HL-60 (cell line): Measurements from ENCODE around the gene TULP4.

Experiments
- DNase-seq, 2 experiments: peaks; one replicate each; pipeline ENCODE4 v3.0.0-alpha.2; 2010 to 2020; ENCODE audit warnings: low read depth in 1 of 2, low spot score in 1 of 2
- H3K27ac ChIP-seq: fragments of 250-450 bp; sonication (Bioruptor Pico); replicated peaks from 2 replicates; pipeline ENCODE4 v1.5.1; 2020; ENCODE audit warnings: mild to moderate bottlenecking, moderate library complexity
- H3K27me3 ChIP-seq: fragments of 250-450 bp; sonication (Bioruptor Pico); 2 replicates; pipeline ENCODE4 v1.5.1; 2021; ENCODE audit warnings: mild to moderate bottlenecking, moderate library complexity; ENCODE audit not compliant: insufficient read depth, poor library complexity, severe bottlenecking
- H3K4me3 ChIP-seq: replicated peaks from 2 replicates; pipeline ENCODE4 v1.5.1; 2011; ENCODE audit warnings: mild to moderate bottlenecking, control low read depth, low read length; ENCODE audit not compliant: insufficient read depth
- GABPA ChIP-seq: IDR thresholded peaks from 2 replicates; pipeline ENCODE4 v1.6.1; 2012; ENCODE audit warnings: low read depth
- POLR2AphosphoS5 ChIP-seq: IDR thresholded peaks from 2 replicates; pipeline ENCODE4 v1.6.1; 2012; ENCODE audit warnings: low read depth
- SPI1 ChIP-seq: IDR thresholded peaks from 2 replicates; pipeline ENCODE4 v1.6.1; 2012; ENCODE audit warnings: low read depth, mild to moderate bottlenecking, borderline replicate concordance
- long read RNA-seq: library from polyadenylated mRNA; unstranded; transcript quantifications from one replicate; pipeline ENCODE4 v2.0.0, GENCODE V29; 2020
- TF ChIP-seq, protein P1 (sequence below): IDR thresholded peaks from one replicate; pipeline ENCODE4 v1.5.1; 2011; ENCODE audit warnings: low read length, control low read depth, inconsistent platforms; ENCODE audit not compliant: insufficient read depth
- TF ChIP-seq, protein P2 (sequence below): IDR thresholded peaks from 2 replicates; pipeline ENCODE4 v1.6.1; 2012; ENCODE audit warnings: low read depth; ENCODE audit not compliant: insufficient replicate concordance

TULP4 gene, protein sequence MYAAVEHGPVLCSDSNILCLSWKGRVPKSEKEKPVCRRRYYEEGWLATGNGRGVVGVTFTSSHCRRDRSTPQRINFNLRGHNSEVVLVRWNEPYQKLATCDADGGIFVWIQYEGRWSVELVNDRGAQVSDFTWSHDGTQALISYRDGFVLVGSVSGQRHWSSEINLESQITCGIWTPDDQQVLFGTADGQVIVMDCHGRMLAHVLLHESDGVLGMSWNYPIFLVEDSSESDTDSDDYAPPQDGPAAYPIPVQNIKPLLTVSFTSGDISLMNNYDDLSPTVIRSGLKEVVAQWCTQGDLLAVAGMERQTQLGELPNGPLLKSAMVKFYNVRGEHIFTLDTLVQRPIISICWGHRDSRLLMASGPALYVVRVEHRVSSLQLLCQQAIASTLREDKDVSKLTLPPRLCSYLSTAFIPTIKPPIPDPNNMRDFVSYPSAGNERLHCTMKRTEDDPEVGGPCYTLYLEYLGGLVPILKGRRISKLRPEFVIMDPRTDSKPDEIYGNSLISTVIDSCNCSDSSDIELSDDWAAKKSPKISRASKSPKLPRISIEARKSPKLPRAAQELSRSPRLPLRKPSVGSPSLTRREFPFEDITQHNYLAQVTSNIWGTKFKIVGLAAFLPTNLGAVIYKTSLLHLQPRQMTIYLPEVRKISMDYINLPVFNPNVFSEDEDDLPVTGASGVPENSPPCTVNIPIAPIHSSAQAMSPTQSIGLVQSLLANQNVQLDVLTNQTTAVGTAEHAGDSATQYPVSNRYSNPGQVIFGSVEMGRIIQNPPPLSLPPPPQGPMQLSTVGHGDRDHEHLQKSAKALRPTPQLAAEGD (N-terminal part only)
- long read RNA-seq, partial matches to known transcripts: 0 of 4 reads
- long read RNA-seq, other reads (novel, unspliced or antisense): 4 of 4 reads

DNA sequence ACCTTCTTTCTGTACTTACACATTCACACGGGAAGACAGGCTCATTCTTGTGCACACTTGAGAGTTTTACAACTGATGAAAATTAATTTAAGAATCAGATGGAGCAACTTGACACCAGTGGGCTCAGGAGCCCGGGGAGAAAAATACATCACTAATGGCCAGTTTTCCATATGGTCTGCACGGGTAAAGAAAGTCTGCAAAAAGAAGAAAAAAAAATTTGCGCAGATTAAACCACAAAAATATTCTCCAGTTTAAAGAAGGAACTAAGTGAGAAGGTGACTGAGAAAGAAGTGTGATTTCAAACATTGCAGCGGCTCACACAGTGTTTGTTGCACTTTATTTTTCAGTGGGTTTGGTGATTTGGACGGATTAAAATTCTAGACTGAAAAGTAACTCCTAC is at the start of gene TULP4:
Gene TULP4 (plus strand): TSS at position 301 of the 400 bp plus-strand sequence. CDS start 1,552 bp downstream, outside the sequence.
- no peak for TF ChIP-seq GABPA
- TF ChIP-seq, protein P1, sequence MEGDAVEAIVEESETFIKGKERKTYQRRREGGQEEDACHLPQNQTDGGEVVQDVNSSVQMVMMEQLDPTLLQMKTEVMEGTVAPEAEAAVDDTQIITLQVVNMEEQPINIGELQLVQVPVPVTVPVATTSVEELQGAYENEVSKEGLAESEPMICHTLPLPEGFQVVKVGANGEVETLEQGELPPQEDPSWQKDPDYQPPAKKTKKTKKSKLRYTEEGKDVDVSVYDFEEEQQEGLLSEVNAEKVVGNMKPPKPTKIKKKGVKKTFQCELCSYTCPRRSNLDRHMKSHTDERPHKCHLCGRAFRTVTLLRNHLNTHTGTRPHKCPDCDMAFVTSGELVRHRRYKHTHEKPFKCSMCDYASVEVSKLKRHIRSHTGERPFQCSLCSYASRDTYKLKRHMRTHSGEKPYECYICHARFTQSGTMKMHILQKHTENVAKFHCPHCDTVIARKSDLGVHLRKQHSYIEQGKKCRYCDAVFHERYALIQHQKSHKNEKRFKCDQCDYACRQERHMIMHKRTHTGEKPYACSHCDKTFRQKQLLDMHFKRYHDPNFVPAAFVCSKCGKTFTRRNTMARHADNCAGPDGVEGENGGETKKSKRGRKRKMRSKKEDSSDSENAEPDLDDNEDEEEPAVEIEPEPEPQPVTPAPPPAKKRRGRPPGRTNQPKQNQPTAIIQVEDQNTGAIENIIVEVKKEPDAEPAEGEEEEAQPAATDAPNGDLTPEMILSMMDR: no peak
- TF ChIP-seq, protein P2, sequence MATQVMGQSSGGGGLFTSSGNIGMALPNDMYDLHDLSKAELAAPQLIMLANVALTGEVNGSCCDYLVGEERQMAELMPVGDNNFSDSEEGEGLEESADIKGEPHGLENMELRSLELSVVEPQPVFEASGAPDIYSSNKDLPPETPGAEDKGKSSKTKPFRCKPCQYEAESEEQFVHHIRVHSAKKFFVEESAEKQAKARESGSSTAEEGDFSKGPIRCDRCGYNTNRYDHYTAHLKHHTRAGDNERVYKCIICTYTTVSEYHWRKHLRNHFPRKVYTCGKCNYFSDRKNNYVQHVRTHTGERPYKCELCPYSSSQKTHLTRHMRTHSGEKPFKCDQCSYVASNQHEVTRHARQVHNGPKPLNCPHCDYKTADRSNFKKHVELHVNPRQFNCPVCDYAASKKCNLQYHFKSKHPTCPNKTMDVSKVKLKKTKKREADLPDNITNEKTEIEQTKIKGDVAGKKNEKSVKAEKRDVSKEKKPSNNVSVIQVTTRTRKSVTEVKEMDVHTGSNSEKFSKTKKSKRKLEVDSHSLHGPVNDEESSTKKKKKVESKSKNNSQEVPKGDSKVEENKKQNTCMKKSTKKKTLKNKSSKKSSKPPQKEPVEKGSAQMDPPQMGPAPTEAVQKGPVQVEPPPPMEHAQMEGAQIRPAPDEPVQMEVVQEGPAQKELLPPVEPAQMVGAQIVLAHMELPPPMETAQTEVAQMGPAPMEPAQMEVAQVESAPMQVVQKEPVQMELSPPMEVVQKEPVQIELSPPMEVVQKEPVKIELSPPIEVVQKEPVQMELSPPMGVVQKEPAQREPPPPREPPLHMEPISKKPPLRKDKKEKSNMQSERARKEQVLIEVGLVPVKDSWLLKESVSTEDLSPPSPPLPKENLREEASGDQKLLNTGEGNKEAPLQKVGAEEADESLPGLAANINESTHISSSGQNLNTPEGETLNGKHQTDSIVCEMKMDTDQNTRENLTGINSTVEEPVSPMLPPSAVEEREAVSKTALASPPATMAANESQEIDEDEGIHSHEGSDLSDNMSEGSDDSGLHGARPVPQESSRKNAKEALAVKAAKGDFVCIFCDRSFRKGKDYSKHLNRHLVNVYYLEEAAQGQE: no peak
- no peak for TF ChIP-seq SPI1
- no peak for TF ChIP-seq POLR2AphosphoS5
- no peak for DNase-seq
- Histone ChIP-seq H3K4me3 (no peak within 1 kb of the TSS), H3K27me3 (no peaks in the 10 kb centered on the region), H3K27ac (no peak within 1 kb of the TSS)

DNA sequence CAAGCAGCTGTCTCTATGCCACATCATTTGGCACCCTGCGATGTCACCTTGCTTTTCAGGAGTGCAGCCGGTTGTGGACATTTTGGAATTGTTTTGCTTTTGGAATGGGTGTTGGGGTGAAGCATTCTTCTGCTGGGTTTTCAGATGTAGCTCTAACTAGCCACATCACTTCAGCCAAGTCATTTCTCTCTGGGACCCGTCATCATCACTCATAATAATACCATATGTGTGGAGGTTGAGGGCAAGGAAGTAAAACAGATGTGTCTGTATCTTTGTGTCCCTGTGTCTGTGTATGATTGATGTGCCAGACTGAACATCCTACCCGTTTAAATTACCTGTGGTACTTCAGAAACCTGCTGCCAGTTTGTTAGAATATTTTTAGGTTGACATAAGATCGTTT is 49.5 kb upstream of the TULP4 start:
- Histone ChIP-seq H3K27ac (no peak overlapping the region), H3K27me3 (no peaks in the 10 kb centered on the region), H3K4me3 (no peak overlapping the region)
- no peak for DNase-seq
- TF ChIP-seq, protein P2: no peak
- TF ChIP-seq, protein P1: no peak
- no peak for TF ChIP-seq SPI1
- no peak for TF ChIP-seq POLR2AphosphoS5
- TF ChIP-seq GABPA: no peak

DNA sequence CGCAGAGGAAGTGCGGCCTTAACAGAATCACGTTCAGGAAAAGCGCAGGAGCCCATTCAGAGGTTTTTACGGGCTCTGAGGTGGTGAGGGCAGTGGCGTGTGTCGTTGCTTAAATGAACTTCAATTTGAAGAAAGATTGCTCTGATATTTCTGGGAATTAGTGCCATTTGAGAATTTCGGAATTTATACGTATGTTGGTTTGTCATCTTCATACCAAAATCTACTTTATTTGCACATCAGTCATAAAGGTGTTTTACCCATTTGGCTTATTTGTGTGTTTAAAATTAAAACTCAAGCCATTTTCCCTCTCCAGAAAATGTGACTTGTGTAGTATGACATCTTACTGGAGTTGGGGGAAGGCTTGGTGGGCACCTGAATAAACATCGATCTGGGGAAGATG is 48.1 kb upstream of the TULP4 start:
- no peaks in the 10 kb centered on the region for H3K27me3 ChIP-seq
- H3K27ac ChIP-seq: no peak overlapping the region
- DNase-seq: no peak
- no peak overlapping the region for H3K4me3 ChIP-seq
- TF ChIP-seq, protein P2: no peak
- no peak for TF ChIP-seq POLR2AphosphoS5
- no peak for TF ChIP-seq GABPA
- TF ChIP-seq, protein P1: no peak
- no peak for TF ChIP-seq SPI1
